GM04503 (cell line): ENCODE results near the gene FOXD4L6.
"Not testable (repeated sequence)": the region's sequence is repeated elsewhere in the genome, so short reads cannot be mapped to it uniquely, and the experiment has no call there.

Source experiments
- DNase-seq: peaks from one replicate; pipeline ENCODE4 v3.0.0-alpha.2; 2012; ENCODE audit warnings: low read depth

Gene FOXD4L6

GRCh38 chr9:41098759-41099158, 29.7 kb downstream of the FOXD4L6 start:
- DNase-seq, result not testable (repeated sequence)

GRCh38 chr9:41095060-41095459, 33.4 kb downstream of the FOXD4L6 start:
- not testable (repeated sequence) for DNase-seq

- DNase-seq, result not testable (repeated sequence)
Measured at GRCh38 chr9:41094010-41094773, 34.3 kb downstream of the FOXD4L6 start.

- DNase-seq, result not testable (repeated sequence)
Measured at GRCh38 chr9:41090922-41091321, 37.6 kb downstream of the FOXD4L6 start.

GRCh38 chr9:41090386-41090785, 38.1 kb downstream of the FOXD4L6 start:
- DNase-seq, result not testable (repeated sequence)

- not testable (repeated sequence) for DNase-seq
Measured at GRCh38 chr9:41088450-41089059, 39.9 kb downstream of the FOXD4L6 start.

- not testable (repeated sequence) for DNase-seq
Measured at GRCh38 chr9:41087929-41088328, 40.6 kb downstream of the FOXD4L6 start.

- DNase-seq, result not testable (repeated sequence)
Measured at GRCh38 chr9:41087157-41087780, 41.2 kb downstream of the FOXD4L6 start.

GRCh38 chr9:41086685-41087084, 41.8 kb downstream of the FOXD4L6 start:
- not testable (repeated sequence) for DNase-seq

GRCh38 chr9:41086215-41086614, 42.3 kb downstream of the FOXD4L6 start:
- DNase-seq, result not testable (repeated sequence)

GRCh38 chr9:41082358-41082757, 46.1 kb downstream of the FOXD4L6 start:
- not testable (repeated sequence) for DNase-seq

- DNase-seq, result not testable (repeated sequence)
Measured at GRCh38 chr9:41079464-41079863, 49.0 kb downstream of the FOXD4L6 start.

- DNase-seq, result not testable (repeated sequence)
Measured at GRCh38 chr9:41077586-41077985, 50.9 kb downstream of the FOXD4L6 start.
